ENCODE measurements around the gene SPRYD3.
"Not testable (repeated sequence)": the region's sequence is repeated elsewhere in the genome, so short reads cannot be mapped to it uniquely, and the experiment has no call there.

SPRYD3 gene
- total RNA-seq = 33.6 to 78.1 (median 65.7) reads per million in 3 experiments

GRCh38 chr12:53079226-53080117 is at the start of gene SPRYD3:
Gene SPRYD3 (minus strand): TSS chr12:53079390. CDS start chr12:53079333, 57 bp downstream.
- DNase-seq = peak; percentile 96

GRCh38 chr12:53127169-53127568 is 48.0 kb upstream of the SPRYD3 start:
- no peak for DNase-seq

- no peak for DNase-seq
These were observed 45.1 kb upstream of the SPRYD3 start for GRCh38 chr12:53124352-53124723.

- no peak for DNase-seq
These were observed 44.6 kb upstream of the SPRYD3 start for GRCh38 chr12:53123578-53124351.

- no peak for DNase-seq
These were observed 43.8 kb upstream of the SPRYD3 start for GRCh38 chr12:53122961-53123468.

- DNase-seq = no peak
These were observed 41.7 kb upstream of the SPRYD3 start for GRCh38 chr12:53120685-53121525.

GRCh38 chr12:53118751-53119300 is 39.6 kb upstream of the SPRYD3 start:
- DNase-seq = no peak

- DNase-seq = no peak
These were observed 36.9 kb upstream of the SPRYD3 start for GRCh38 chr12:53115891-53116648.

GRCh38 chr12:53115112-53115890 is 36.1 kb upstream of the SPRYD3 start:
- DNase-seq = no peak

- DNase-seq = no peak
These were observed 34.8 kb upstream of the SPRYD3 start for GRCh38 chr12:53113951-53114350.

GRCh38 chr12:53113136-53113705 is 34.0 kb upstream of the SPRYD3 start:
- DNase-seq = no peak

- DNase-seq = not testable (repeated sequence)
These were observed 33.2 kb upstream of the SPRYD3 start for GRCh38 chr12:53112431-53112830.

GRCh38 chr12:53107122-53107521 is 27.9 kb upstream of the SPRYD3 start:
- DNase-seq = no peak

- DNase-seq = no peak
These were observed 26.7 kb upstream of the SPRYD3 start for GRCh38 chr12:53105712-53106439.

- DNase-seq = no peak
These were observed 26.1 kb upstream of the SPRYD3 start for GRCh38 chr12:53105256-53105655.

GRCh38 chr12:53103860-53104305 is 24.7 kb upstream of the SPRYD3 start:
- DNase-seq = peak; percentile 8

- DNase-seq = peak; percentile 51
These were observed 24.0 kb upstream of the SPRYD3 start, which contains the start of gene SOAT2 for GRCh38 chr12:53102883-53103807. Gene SOAT2 (plus strand): TSS chr12:53103486. CDS start chr12:53103578, 92 bp downstream.

Data from central memory CD4-positive, alpha-beta T cell (primary cell).